ENCODE data around the gene DENND1A.

DENND1A gene

GRCh38 chr9:123397975-123398374 is 532.0 kb downstream of the DENND1A start:
- no peak for DNase-seq

GRCh38 chr9:123395689-123396511 is 534.0 kb downstream of the DENND1A start:
- no peak for DNase-seq

GRCh38 chr9:123395276-123395688 is 534.6 kb downstream of the DENND1A start:
- DNase-seq = no peak

GRCh38 chr9:123394291-123395235 is 535.4 kb downstream of the DENND1A start:
- DNase-seq = no peak

GRCh38 chr9:123392802-123393201 is 537.1 kb downstream of the DENND1A start:
- no peak for DNase-seq

- no peak for DNase-seq
Measured at GRCh38 chr9:123391946-123392345, 538.0 kb downstream of the DENND1A start.

- no peak for DNase-seq
Measured at GRCh38 chr9:123391233-123391632, 538.7 kb downstream of the DENND1A start.

- no peak for DNase-seq
Measured at GRCh38 chr9:123390337-123391135, 539.4 kb downstream of the DENND1A start.

GRCh38 chr9:123389698-123390097 is 540.2 kb downstream of the DENND1A start:
- DNase-seq = no peak

- DNase-seq = no peak
Measured at GRCh38 chr9:123389070-123389469, 540.9 kb downstream of the DENND1A start.

- no peak for DNase-seq
Measured at GRCh38 chr9:123387686-123388085, 542.2 kb downstream of the DENND1A start.

GRCh38 chr9:123383512-123384170 is 546.3 kb downstream of the DENND1A start:
- no peak for DNase-seq

- no peak for DNase-seq
Measured at GRCh38 chr9:123382653-123383511, 547.0 kb downstream of the DENND1A start.

- no peak for DNase-seq
Measured at GRCh38 chr9:123380852-123381705, 548.8 kb downstream of the DENND1A start.

- no peak for DNase-seq
Measured at GRCh38 chr9:123378956-123379660, 550.8 kb downstream of the DENND1A start.

- no peak for DNase-seq
Measured at GRCh38 chr9:123378025-123378424, 551.9 kb downstream of the DENND1A start.

- no peak for DNase-seq
Measured at GRCh38 chr9:123377211-123377971, 552.5 kb downstream of the DENND1A start.

- no peak for DNase-seq
Measured at GRCh38 chr9:123376218-123377071, 553.5 kb downstream of the DENND1A start.
